Amniotic epithelial cell (primary cell): ENCODE measurements around the gene HSD3B2.

Source experiments
- DNase-seq: peaks from one replicate; pipeline ENCODE4 v3.0.0-alpha.2; 2010; ENCODE audit warnings: low read depth

The HSD3B2 gene

DNA sequence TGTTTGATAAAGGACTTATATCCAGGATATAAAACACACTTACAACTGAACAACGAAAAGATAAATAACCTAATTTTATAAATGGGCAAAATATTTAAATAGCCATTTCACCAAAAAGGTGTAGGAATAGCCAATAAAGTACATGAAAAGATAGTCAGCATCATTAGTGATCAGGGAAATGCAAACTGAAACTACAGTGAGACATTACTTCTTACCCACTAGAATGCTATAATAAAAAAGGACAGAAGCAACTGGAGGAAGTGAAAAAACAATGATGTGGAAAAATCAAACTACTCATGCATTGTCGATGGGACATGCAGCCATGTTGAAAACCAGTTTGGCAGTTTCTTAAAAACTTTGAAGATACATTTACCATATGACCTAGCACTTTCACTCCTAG is 48.6 kb downstream of the HSD3B2 start:
- DNase-seq = no peak

DNA sequence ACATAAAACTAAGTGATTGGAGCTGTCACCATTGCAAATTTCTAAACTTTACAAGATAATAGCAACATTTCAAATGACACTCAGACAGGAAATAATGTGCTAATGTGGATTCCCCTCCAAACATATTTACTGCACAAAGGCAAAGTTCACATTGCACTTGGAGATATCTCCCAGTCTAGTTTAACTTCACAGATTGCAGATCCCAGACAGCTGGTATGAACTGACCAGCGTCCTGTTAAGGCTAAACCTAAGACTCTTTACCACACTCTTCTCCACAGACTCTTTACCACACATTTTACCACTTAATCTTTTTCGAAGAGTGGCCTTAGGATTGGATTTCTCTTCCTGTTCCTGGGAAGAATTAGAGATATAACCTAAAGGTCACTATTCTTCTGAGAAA is 51.5 kb downstream of the HSD3B2 start:
- no peak for DNase-seq

DNA sequence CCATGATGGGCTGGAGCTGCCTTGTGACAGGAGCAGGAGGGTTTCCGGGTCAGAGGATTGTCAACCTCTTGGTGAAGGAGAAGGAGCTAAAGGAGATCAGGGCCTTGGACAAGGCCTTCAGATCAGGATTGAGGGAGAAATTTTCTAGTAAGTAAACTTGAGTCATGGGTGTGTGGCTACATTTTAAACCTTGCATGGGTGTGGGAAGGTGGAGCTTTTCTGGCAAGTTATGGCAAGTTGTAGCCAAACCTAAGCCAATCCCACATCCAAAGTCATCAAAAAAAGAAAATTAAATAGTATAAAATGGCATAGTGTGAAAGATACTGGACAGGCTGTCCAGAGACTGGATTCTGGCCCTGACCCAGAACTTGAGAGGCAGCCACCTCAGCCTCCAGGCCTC is 52.3 kb downstream of the HSD3B2 start:
- DNase-seq = no peak

DNA sequence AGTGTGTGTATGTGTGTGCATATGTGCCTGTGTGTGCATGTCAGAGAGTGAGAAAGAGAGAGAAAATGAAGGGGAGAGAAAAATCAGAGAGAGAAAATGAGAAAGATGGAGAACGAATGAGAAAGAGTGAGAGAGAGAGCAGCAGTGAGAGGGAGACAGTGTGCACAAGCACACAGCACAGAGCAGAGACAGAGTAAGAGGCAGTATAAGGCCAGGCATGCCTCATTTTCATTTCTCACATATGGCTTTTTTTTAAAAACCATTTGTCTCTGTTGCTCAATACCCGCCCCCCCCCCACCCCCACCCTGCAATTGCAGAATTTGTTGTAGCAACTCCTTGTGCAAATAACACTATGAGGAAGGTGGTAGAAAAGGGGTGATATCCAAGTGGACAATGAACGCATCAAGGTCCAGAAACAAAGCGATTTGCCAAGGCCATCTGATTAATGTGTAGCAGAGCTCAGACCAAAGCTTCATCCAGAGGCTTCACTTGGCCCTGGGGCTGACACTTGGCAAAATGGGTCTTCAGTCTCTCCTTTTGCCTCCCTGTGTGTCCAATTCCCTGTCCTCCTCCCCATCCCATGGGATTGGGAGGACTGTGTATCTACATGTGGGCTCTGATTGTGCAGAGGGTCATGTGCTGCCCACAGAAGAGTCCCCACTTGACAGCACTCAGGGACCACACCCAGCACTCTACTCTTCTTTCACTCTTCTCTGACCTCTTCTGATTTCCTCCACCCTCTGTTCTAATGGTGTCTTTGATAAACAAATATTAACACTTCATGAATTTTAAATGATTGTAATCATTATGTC is 53.1 kb downstream of the HSD3B2 start:
- no peak for DNase-seq

DNA sequence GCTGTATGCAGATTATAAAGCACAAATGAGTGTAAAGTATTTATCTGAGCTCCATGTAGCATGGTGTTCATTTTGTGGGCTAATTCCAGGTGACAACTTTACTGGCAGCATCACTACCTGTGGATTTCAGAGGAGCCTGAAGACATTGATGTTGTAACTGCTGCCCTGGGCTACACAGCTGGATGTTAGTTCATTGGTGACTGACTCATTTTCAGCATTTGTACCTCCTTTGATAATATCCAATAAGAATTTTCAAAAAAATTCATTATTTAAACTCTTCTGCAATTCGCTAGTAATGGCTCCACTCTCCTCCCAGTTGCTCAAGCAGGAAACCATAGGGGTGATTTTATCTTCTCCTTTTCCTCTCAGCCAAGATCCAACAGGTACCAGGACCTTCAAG is 54.8 kb downstream of the HSD3B2 start:
- no peak for DNase-seq

DNA sequence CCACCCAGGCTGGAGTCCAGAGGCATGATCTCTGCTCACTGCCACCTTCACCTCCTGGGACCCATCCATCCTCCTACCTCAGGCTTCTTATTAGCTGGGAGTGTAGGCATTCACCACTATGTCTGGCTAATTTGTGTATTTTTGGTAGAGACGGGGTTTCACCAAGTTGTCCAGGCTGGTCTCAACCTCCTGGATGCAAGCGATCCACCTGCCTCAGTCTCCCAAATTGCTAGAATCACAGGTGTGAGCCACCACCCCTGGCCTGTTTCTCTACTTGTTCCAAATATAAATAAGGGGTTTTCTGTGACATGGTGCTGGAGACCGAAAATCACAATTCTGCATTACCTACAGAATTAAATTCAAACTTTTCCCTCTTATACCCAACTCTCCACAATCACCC is 55.4 kb downstream of the HSD3B2 start:
- no peak for DNase-seq

DNA sequence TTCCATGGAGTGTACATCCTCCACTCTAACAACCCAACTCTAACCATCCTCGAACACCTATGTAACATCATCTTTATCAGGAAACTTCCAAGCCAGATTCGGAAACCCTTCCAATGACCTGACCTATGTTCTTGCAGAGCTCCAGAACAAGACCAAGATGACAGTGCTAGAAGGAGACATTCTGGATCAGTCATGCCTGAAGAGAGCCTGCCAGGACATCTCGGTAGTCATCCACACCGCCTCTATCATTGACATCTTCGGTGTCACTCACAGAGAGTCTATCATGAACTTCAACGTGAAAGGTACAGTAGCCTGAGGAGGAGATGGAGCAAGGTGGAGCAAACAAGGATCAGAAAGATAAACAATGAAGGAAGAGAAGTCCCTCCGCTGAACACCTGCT is 56.0 kb downstream of the HSD3B2 start:
- no peak for DNase-seq

DNA sequence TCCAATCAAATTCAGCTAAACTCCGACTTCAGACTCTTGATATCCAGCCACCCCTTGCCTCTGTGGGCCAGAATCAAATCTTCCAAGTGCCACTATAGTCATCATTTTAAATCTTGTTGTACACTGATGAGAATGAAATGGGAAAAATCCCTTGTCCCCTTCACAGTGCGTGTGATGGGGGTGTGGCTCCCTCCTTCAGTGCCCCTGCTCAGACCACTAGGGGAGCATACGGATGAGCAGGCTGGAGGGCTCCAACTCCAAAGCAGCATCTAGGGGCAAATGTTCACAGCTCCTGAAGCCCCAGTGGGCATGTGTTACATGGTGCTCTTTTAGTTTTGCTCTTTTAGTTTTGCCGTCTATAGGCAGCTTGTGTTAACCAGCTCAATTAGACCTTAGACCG is 56.6 kb downstream of the HSD3B2 start:
- DNase-seq = no peak

DNA sequence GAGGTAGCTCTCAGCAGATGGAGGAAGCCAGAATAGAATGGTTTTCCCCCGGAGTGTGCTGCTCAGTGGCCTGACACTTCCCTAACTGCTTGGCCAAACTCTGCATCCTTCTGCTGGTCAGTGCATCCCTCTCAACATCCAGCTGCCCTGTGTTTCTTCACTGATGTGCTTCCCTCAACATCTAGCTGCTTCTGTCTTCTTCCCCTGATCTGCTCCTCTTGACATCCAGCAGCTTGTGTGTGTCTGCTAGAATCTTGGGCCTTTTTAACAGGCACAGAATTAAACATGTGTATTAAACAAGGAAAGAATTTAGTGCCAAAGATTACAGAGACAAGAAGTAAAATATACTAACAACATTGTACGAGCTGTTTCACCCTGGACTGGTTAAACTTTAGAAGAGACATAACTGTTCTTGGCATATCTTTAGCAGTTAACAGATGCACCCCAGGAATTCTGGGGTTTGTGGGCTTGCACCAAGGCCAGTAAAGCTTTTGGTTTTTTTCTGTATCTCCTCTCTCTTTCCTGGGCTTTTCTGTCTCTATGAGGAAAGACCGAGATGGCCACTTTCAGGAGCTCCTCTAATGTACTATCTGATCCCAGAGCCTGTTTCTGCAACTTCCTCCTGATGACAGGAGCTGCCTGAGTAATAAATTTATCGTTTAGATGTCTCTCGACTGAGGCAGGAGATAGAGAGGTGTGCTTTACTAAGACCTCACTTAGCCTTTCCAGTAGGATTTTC is 57.3 kb downstream of the HSD3B2 start:
- no peak for DNase-seq
